IMR-90 (cell line): ENCODE data around the gene AKNA. TPM values are rescaled to one million over a fixed set of nuclear protein-coding genes. Genes with fewer than 3 reads are reported as not detected.

ENCODE experiments used
- ATAC-seq: fragments of 200-7000 bp; cut with Tn5 transposase; 2 replicates; pipeline ENCODE4 v1.9.1; 2020; ENCODE audit warnings: low read depth, mild to moderate bottlenecking, moderate library complexity
- BruUV-seq: library from RNA; stranded (reverse); fragments of 400-500 nt; replicated peaks from 2 replicates; lab custom pipeline; 2021; lab: Mats Ljungman, UMichigan
- CTCF ChIA-PET: fragments of 300-600 bp; formaldehyde crosslinking; extraction: SDS; loops from one replicate; lab custom pipeline; 2021; ENCODE audit warnings: antibody characterized with exemption; lab: Yijun Ruan, JAX
- POLR2A ChIA-PET: fragments of 300-600 bp; sonication (Branson Sonifier 250); formaldehyde crosslinking; loops from one replicate; lab custom pipeline; 2022; ENCODE audit warnings: antibody characterized with exemption; ENCODE audit not compliant: unreplicated experiment; lab: Charles Lee
- DNase-seq: peaks from one replicate; pipeline ENCODE4 v3.0.0; 2013
- H2AFZ ChIP-seq: replicated peaks from 2 replicates; pipeline ENCODE3; 2013; ENCODE audit warnings: low read length, mild to moderate bottlenecking; ENCODE audit not compliant: poor library complexity
- H2AK5ac ChIP-seq: 2 replicates; pipeline ENCODE4 v1.6.1; 2013; ENCODE audit warnings: low read depth, low read length, inconsistent platforms
- H2AK9ac ChIP-seq: replicated peaks from 2 replicates; pipeline ENCODE3; 2013; ENCODE audit warnings: mild to moderate bottlenecking, low read depth, low read length, moderate library complexity; ENCODE audit not compliant: poor library complexity
- H2BK120ac ChIP-seq: 2 replicates; pipeline ENCODE4 v1.6.1; 2013; ENCODE audit warnings: low read depth, low read length, inconsistent platforms
- H2BK15ac ChIP-seq: 3 replicates; pipeline ENCODE4 v1.6.1; 2013; ENCODE audit warnings: low read depth, low read length, inconsistent platforms
- H2BK20ac ChIP-seq: 2 replicates; pipeline ENCODE4 v1.6.1; 2013; ENCODE audit warnings: low read depth, mild to moderate bottlenecking, inconsistent platforms, low read length, moderate library complexity
- H2BK5ac ChIP-seq: 2 replicates; pipeline ENCODE4 v1.6.1; 2013; ENCODE audit warnings: mild to moderate bottlenecking, low read depth, low read length, inconsistent platforms; ENCODE audit not compliant: poor library complexity, severe bottlenecking
- H3K14ac ChIP-seq: replicated peaks from 2 replicates; pipeline ENCODE4 v1.6.1; 2013; ENCODE audit warnings: low read depth, low read length, inconsistent platforms
- H3K18ac ChIP-seq: 2 replicates; pipeline ENCODE4 v1.6.1; 2013; ENCODE audit warnings: low read depth, low read length, control low read depth
- H3K23ac ChIP-seq: 2 replicates; pipeline ENCODE4 v1.6.1; 2013; ENCODE audit warnings: low read depth, low read length, inconsistent platforms
- H3K27ac ChIP-seq: 2 replicates; pipeline ENCODE4 v1.5.1; 2013; ENCODE audit warnings: mild to moderate bottlenecking, control low read depth, low read length; ENCODE audit not compliant: insufficient read depth
- H3K27me3 ChIP-seq: 2 replicates; pipeline ENCODE4 v1.6.1; 2013; ENCODE audit warnings: low read length; ENCODE audit not compliant: control insufficient read depth, insufficient read depth
- H3K36me3 ChIP-seq: 2 replicates; pipeline ENCODE4 v1.6.1; 2013; ENCODE audit warnings: low read length, mixed read lengths; ENCODE audit not compliant: control insufficient read depth, insufficient read depth
- H3K4ac ChIP-seq: 2 replicates; pipeline ENCODE4 v1.6.1; 2013; ENCODE audit warnings: low read depth, low read length, inconsistent platforms
- H3K4me1 ChIP-seq: 2 replicates; pipeline ENCODE4 v1.6.1; 2013; ENCODE audit warnings: low read length, mixed read lengths; ENCODE audit not compliant: control insufficient read depth, insufficient read depth
- H3K4me2 ChIP-seq: 2 replicates; pipeline ENCODE4 v1.6.1; 2013; ENCODE audit warnings: low read depth, mild to moderate bottlenecking, control low read depth, low read length, moderate library complexity
- H3K4me3 ChIP-seq: 2 replicates; pipeline ENCODE4 v1.5.1; 2013; ENCODE audit warnings: low read depth, mild to moderate bottlenecking, control low read depth, low read length, moderate library complexity; ENCODE audit not compliant: insufficient read depth
- H3K56ac ChIP-seq: 2 replicates; pipeline ENCODE4 v1.6.1; 2013; ENCODE audit warnings: low read length, inconsistent platforms; ENCODE audit not compliant: insufficient read depth; ENCODE audit errors: extremely low read depth
- H3K79me1 ChIP-seq, 2 experiments: 2 replicates each; pipeline ENCODE4 v1.6.1; 2013; ENCODE audit warnings: low read length in 2 of 2, inconsistent platforms in 1 of 2, low read depth in 1 of 2
- H3K9ac ChIP-seq: 2 replicates; pipeline ENCODE4 v1.6.1; 2013; ENCODE audit warnings: low read depth, low read length, control low read depth
- H3K9me1 ChIP-seq: 2 replicates; pipeline ENCODE4 v1.6.1; 2013; ENCODE audit warnings: low read length, inconsistent platforms; ENCODE audit not compliant: insufficient read depth
- H3K9me3 ChIP-seq: 2 replicates; pipeline ENCODE4 v1.6.1; 2013; ENCODE audit warnings: low read length; ENCODE audit not compliant: control insufficient read depth, insufficient read depth
- H4K20me1 ChIP-seq: 2 replicates; pipeline ENCODE4 v1.6.1; 2013; ENCODE audit warnings: low read length, inconsistent platforms; ENCODE audit not compliant: insufficient read depth
- H4K5ac ChIP-seq: 2 replicates; pipeline ENCODE4 v1.6.1; 2013; ENCODE audit warnings: mild to moderate bottlenecking, low read depth, low read length, control low read depth
- H4K8ac ChIP-seq, 2 experiments: 2 replicates each; pipeline ENCODE4 v1.6.1; 2013; ENCODE audit warnings: low read depth in 2 of 2, low read length in 2 of 2, control low read depth in 1 of 2, inconsistent platforms in 1 of 2
- H4K91ac ChIP-seq: 2 replicates; pipeline ENCODE4 v1.6.1; 2013; ENCODE audit warnings: low read depth, low read length, inconsistent platforms; ENCODE audit not compliant: insufficient read depth
- MXI1 ChIP-seq: IDR thresholded peaks from 2 replicates; pipeline ENCODE4 v1.6.1; 2012; ENCODE audit warnings: low read depth, mild to moderate bottlenecking, low read length, moderate library complexity, borderline replicate concordance
- WGBS, 2 experiments: methylation state at CpG; one replicate each; pipeline versions ENCODE4 v1.1.5 to v1.1.7; 2013; ENCODE audit warnings: missing lambda C conversion rate in 2 of 2; ENCODE audit not compliant: insufficient read length in 1 of 2; ENCODE audit errors: extremely low coverage in 2 of 2; 5-methylcytosine and 5-hydroxymethylcytosine counted together
- dilution Hi-C: fragments of 300-500 bp; cut with HindIII; formaldehyde crosslinking; loops from one replicate; pipeline ENCODE4 v1.14.3; 2018; ENCODE audit warnings: low sequenced_read_pairs; ENCODE audit not compliant: unreplicated experiment
- in situ Hi-C: fragments of 300-500 bp; cut with MboI; formaldehyde crosslinking; loops from 3 replicates; pipeline ENCODE4 v1.14.3; 2019; ENCODE audit warnings: low sequenced_read_pairs, inconsistent platforms, mixed read lengths
- intact Hi-C: fragments of 100-400 bp; cut with micrococcal nuclease; formaldehyde crosslinking; loops from 2 replicates; pipeline ENCODE4 v1.10.0; 2022
- polyA plus RNA-seq, 3 experiments: library from polyadenylated mRNA; depleted of rRNA; stranded (reverse); fragments of >200 nt; gene quantifications; 2 replicates each; pipeline ENCODE4 v1.2.3, GENCODE V29; 2012; ENCODE audit warnings: low replicate concordance in 1 of 3
- total RNA-seq: library from RNA; depleted of rRNA; stranded (reverse); fragments of >200 nt; gene quantifications from 2 replicates; pipeline ENCODE4 v1.2.3, GENCODE V29; 2012

The AKNA gene
- total and polyA plus RNA-seq, 2 of the 4 experiments (the other 2 are of a cell fraction), result 2.7 to 7.3 TPM

DNA sequence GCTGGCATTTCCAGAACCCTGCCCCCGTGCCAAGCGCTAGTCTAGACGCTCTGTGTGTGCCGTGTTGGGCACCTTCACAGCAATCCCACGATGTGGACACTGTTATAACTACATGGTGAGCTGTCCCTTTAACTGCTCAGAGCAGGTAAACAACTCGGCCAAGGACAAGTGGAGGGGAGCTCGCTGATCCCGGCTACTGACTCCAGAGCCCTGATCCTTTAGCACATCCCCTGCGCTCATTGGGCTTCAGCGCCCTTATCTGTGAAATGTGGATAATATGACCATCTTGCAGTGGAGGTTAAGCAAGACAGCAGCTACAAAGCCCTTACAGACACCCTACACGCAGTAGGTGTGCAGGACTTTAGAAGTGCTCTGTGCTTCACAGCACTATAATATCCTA is 41.6 kb downstream of the AKNA start:
- no peak overlapping the region for H3K14ac ChIP-seq
- H3K4ac ChIP-seq, result no peak overlapping the region
- H3K56ac ChIP-seq, result no peak overlapping the region
- no peaks in the 10 kb centered on the region for H3K27me3 ChIP-seq
- ATAC-seq, result no peak
- TF ChIP-seq MXI1, result no peak
- peaks cover 7% of the 10 kb centered on the region; the same call in 1 of the 2 replicates for H4K20me1 ChIP-seq
- peaks cover 18% of the 10 kb centered on the region for H3K9me1 ChIP-seq
- H4K5ac ChIP-seq, result no peak overlapping the region
- dilution Hi-C loops, result no loop called here
- no peak overlapping the region for H3K9ac ChIP-seq
- H3K79me1 ChIP-seq, result peaks cover 0 to 12% of the 10 kb centered on the region in 2 experiments; a peak in 1 of 4 replicates
- no peak overlapping the region for H2BK120ac ChIP-seq
- CTCF ChIA-PET, result interaction anchor here (0.6 kb wide), 1 partner anchor 28 kb away, joined by 4 read pairs; no protein-coding TSS in a partner anchor
- BruUV-seq, result no TSS peak
- H3K18ac ChIP-seq, result no peak overlapping the region
- no peak overlapping the region for H3K23ac ChIP-seq
- POLR2A ChIA-PET, result no interaction called here
- H2BK15ac ChIP-seq, result no peak overlapping the region
- peaks cover 69% of the 10 kb centered on the region for H3K36me3 ChIP-seq
- peaks cover 11% of the 10 kb centered on the region for H3K4me1 ChIP-seq
- H2AK5ac ChIP-seq, result no peak overlapping the region
- in situ Hi-C loops, result no loop called here
- no peak overlapping the region for H2AFZ ChIP-seq
- H2BK5ac ChIP-seq, result no peak overlapping the region
- no peak overlapping the region for H3K27ac ChIP-seq
- intact Hi-C loops, result no loop called here
- H2AK9ac ChIP-seq, result no peak overlapping the region
- H2BK20ac ChIP-seq, result no peak overlapping the region
- no peak overlapping the region for H4K91ac ChIP-seq
- H3K9me3 ChIP-seq, result no peaks in the 10 kb centered on the region
- no peak overlapping the region for H4K8ac ChIP-seq
- DNase-seq, result no peak
- no peak overlapping the region for H3K4me3 ChIP-seq
- 94% methylated on average over 3 of the region's 11 CpGs; no CpG with 5 or more reads in 1 of the 2 experiments for WGBS, 2 experiments
- no peak overlapping the region for H3K4me2 ChIP-seq
